HCT116 (cell line): ENCODE results near the gene SEMA5A. TPM values are rescaled to one million over a fixed set of nuclear protein-coding genes. Genes with fewer than 3 reads are reported as not detected.

Source experiments
- ATAC-seq: fragments of 200-7000 bp; cut with Tn5 transposase; 2 replicates; pipeline ENCODE4 v1.9.1; 2020; ENCODE audit warnings: mild to moderate bottlenecking, moderate library complexity
- BruUV-seq: library from RNA; stranded (reverse); fragments of 400-500 nt; replicated peaks from 2 replicates; lab custom pipeline; 2021; lab: Mats Ljungman, UMichigan
- CTCF ChIA-PET: fragments of 300-600 bp; sonication (Branson Sonifier 250); formaldehyde crosslinking; loops from one replicate; lab custom pipeline; 2021; ENCODE audit warnings: antibody characterized with exemption; lab: Charles Lee
- POLR2A ChIA-PET: fragments of 300-600, 350-600 bp; sonication (Branson Sonifier 250); formaldehyde crosslinking; loops from one replicate; lab custom pipeline; 2021; ENCODE audit warnings: antibody characterized with exemption; lab: Charles Lee
- RAD21 ChIA-PET, 2 experiments: fragments of 300-600 bp; sonication (Branson Sonifier 250); formaldehyde crosslinking; loops; one replicate each; lab custom pipeline; 2023; ENCODE audit warnings: low total read pairs in 2 of 2; ENCODE audit not compliant: uncharacterized antibody in 2 of 2, unreplicated experiment in 2 of 2, low non-redundant PET in 1 of 2; lab: Charles Lee
- DNase-seq: peaks from one replicate; pipeline ENCODE4 v3.0.0-alpha.2; 2010; ENCODE audit warnings: low read depth, low spot score
- H2AFZ ChIP-seq: fragments of 200-600 bp; shearing (Covaris generic), sonication (generic); 2 replicates; pipeline ENCODE4 v1.6.1; 2017; ENCODE audit warnings: low read depth, mixed run types, mixed read lengths, antibody characterized with exemption, low read length; ENCODE audit not compliant: poor library complexity, severe bottlenecking
- H3K27ac ChIP-seq: 2 replicates; pipeline ENCODE4 v1.5.1; 2012; ENCODE audit warnings: low read depth, low read length
- H3K27me3 ChIP-seq: fragments of 200-600 bp; sonication (generic); 2 replicates; pipeline ENCODE4 v1.6.1; 2016; ENCODE audit warnings: mixed run types, low read length, mixed read lengths; ENCODE audit not compliant: insufficient read depth
- H3K36me3 ChIP-seq, 2 experiments: fragments of 200-500 bp in 1 of 2; fragments of 200-600 bp in 1 of 2; sonication (Bioruptor generic) in 1 of 2; sonication (generic) in 1 of 2; 2 replicates each; pipeline versions ENCODE4 v1.5.1 to v1.6.1; 2014 to 2016; ENCODE audit warnings: low read length in 2 of 2, inconsistent platforms in 1 of 2, mixed read lengths in 1 of 2, mixed run types in 1 of 2; ENCODE audit not compliant: insufficient read depth in 2 of 2, control insufficient read depth in 1 of 2
- H3K4me1 ChIP-seq, 2 experiments: fragments of 200-600 bp in 1 of 2; sonication (generic) in 1 of 2; 2 replicates each; pipeline versions ENCODE4 v1.5.1 to v1.6.1; 2012 to 2017; ENCODE audit warnings: low read length in 2 of 2, inconsistent platforms in 1 of 2, mild to moderate bottlenecking in 1 of 2, mixed read lengths in 1 of 2, mixed run types in 1 of 2, moderate library complexity in 1 of 2; ENCODE audit not compliant: insufficient read depth in 2 of 2, control insufficient read depth in 1 of 2
- H3K4me2 ChIP-seq: fragments of 200-600 bp; sonication (generic); 2 replicates; pipeline ENCODE4 v1.6.1; 2017; ENCODE audit warnings: mixed run types, low read length, mixed read lengths
- H3K4me3 ChIP-seq, 2 experiments: fragments of 200-600 bp in 1 of 2; sonication (generic) in 1 of 2; replicated peaks in 1 of 2; 2 replicates each; pipeline ENCODE4 v1.5.1; 2011 to 2016; ENCODE audit warnings: low read length in 2 of 2, control low read depth in 1 of 2, low read depth in 1 of 2, mild to moderate bottlenecking in 1 of 2, mixed read lengths in 1 of 2, mixed run types in 1 of 2
- H3K79me2 ChIP-seq: fragments of 200-600 bp; sonication (generic); 2 replicates; pipeline ENCODE4 v1.6.1; 2017; ENCODE audit warnings: mild to moderate bottlenecking, mixed run types, low read length, moderate library complexity, mixed read lengths; ENCODE audit not compliant: insufficient read depth
- H3K9ac ChIP-seq: fragments of 200-600 bp; sonication (generic); 2 replicates; pipeline ENCODE4 v1.6.1; 2016; ENCODE audit warnings: low read length, mixed read lengths
- H3K9me2 ChIP-seq: fragments of 200-600 bp; sonication (generic), shearing (Covaris generic); 2 replicates; pipeline ENCODE4 v1.6.1; 2017; ENCODE audit warnings: mixed run types, mild to moderate bottlenecking, moderate library complexity; ENCODE audit not compliant: insufficient read depth
- H3K9me3 ChIP-seq, 2 experiments: fragments of 200-500 bp in 1 of 2; fragments of 200-600 bp in 1 of 2; sonication (Bioruptor generic) in 1 of 2; sonication (generic) in 1 of 2; 2 replicates each; pipeline ENCODE4 v1.6.1; 2014 to 2017; ENCODE audit warnings: low read length in 2 of 2, mixed read lengths in 2 of 2, inconsistent platforms in 1 of 2, low read depth in 1 of 2, mild to moderate bottlenecking in 1 of 2, mixed run types in 1 of 2, moderate library complexity in 1 of 2; ENCODE audit not compliant: control insufficient read depth in 1 of 2, insufficient read depth in 1 of 2
- H4K20me1 ChIP-seq: fragments of 200-600 bp; sonication (generic), shearing (Covaris generic); 2 replicates; pipeline ENCODE4 v1.6.1; 2017; ENCODE audit warnings: mixed run types, mild to moderate bottlenecking, moderate library complexity; ENCODE audit not compliant: insufficient read depth
- ELF1 ChIP-seq: IDR thresholded peaks from 2 replicates; pipeline ENCODE4 v1.6.1; 2012; ENCODE audit warnings: low read depth, borderline replicate concordance
- EZH2 ChIP-seq: fragments of 200-600 bp; sonication (generic); IDR thresholded peaks from 2 replicates; pipeline ENCODE4 v1.6.1; 2017; ENCODE audit warnings: antibody characterized with exemption, mixed run types
- EZH2phosphoT487 ChIP-seq: fragments of 200-600 bp; IDR thresholded peaks from 2 replicates; pipeline ENCODE4 v1.6.1; 2018; ENCODE audit warnings: antibody characterized with exemption, borderline replicate concordance
- JUND ChIP-seq: IDR thresholded peaks from 2 replicates; pipeline ENCODE4 v1.6.1; 2012
- POLR2AphosphoS5 ChIP-seq: IDR thresholded peaks from 2 replicates; pipeline ENCODE4 v1.6.1; 2011; ENCODE audit warnings: mild to moderate bottlenecking, low read depth, low read length, moderate library complexity
- RAD21 ChIP-seq: IDR thresholded peaks from 2 replicates; pipeline ENCODE4 v1.6.1; 2012; ENCODE audit warnings: low read depth, mild to moderate bottlenecking
- REST ChIP-seq: IDR thresholded peaks from 2 replicates; pipeline ENCODE4 v1.6.1; 2012; ENCODE audit warnings: low read depth
- SRF ChIP-seq: IDR thresholded peaks from 2 replicates; pipeline ENCODE4 v1.6.1; 2012; ENCODE audit warnings: low read depth
- TCF7L2 ChIP-seq: IDR thresholded peaks from 2 replicates; pipeline ENCODE4 v1.7.0; 2011; ENCODE audit warnings: borderline replicate concordance, inconsistent platforms; ENCODE audit not compliant: insufficient read depth, insufficient read length; ENCODE audit errors: extremely low read depth
- YY1 ChIP-seq: IDR thresholded peaks from 2 replicates; pipeline ENCODE4 v1.6.1; 2011; ENCODE audit warnings: low read length, low read depth, moderate library complexity, mild to moderate bottlenecking; ENCODE audit not compliant: insufficient replicate concordance; ENCODE audit errors: extremely low read depth
- intact Hi-C: fragments of 100-400 bp; cut with micrococcal nuclease; formaldehyde crosslinking; loops from 2 replicates; pipeline ENCODE4 v1.10.0; 2022
- total RNA-seq: library from RNA; stranded (reverse); gene quantifications from one replicate; pipeline ENCODE4 v1.2.1, GENCODE V29; 2021; ENCODE audit not compliant: unreplicated experiment
- TF ChIP-seq, protein P1 (sequence below): IDR thresholded peaks from 2 replicates; pipeline ENCODE4 v1.6.1; 2011; ENCODE audit warnings: mild to moderate bottlenecking, low read length, moderate library complexity; ENCODE audit not compliant: insufficient replicate concordance; ENCODE audit errors: extremely low read depth
- TF ChIP-seq, protein P2 (sequence below): IDR thresholded peaks from 2 replicates; pipeline ENCODE4 v1.6.1; 2012

Gene SEMA5A
- total RNA-seq, 1 experiment from 2014 or later = 0.02 TPM

DNA sequence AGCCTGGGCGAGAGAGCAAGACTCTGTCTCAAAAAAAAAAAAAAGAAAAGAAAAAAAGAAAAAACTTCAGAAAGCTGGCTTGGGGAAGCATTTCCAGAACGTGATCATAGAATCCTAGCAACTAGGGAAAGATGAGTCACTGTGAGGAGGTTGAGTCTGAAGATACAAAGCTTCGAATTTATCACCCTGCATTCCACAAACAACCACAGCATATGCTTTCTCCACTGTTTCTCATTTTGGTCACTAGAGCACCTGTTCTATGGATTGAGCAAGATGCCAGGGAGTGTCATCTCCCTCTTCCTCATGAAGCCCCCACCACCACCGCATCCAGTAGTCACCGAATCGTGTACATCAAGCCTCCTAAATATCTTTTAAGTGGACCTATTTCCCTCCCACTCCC is 37.9 kb downstream of the SEMA5A start:
- no peak overlapping the region for H3K4me2 ChIP-seq
- H3K27ac ChIP-seq = no peak overlapping the region
- no TSS peak for BruUV-seq
- no peaks in the 10 kb centered on the region for H3K27me3 ChIP-seq
- intact Hi-C loops = no loop called here
- RAD21 ChIA-PET = no interaction called here
- H2AFZ ChIP-seq = no peak overlapping the region
- H3K36me3 ChIP-seq = no peaks in the 10 kb centered on the region
- H3K4me1 ChIP-seq = no peaks in the 10 kb centered on the region
- TF ChIP-seq TCF7L2 = no peak
- no peak for TF ChIP-seq SRF
- no peak for TF ChIP-seq YY1
- no peak for TF ChIP-seq RAD21
- no peak for TF ChIP-seq ELF1
- no peak for TF ChIP-seq EZH2
- TF ChIP-seq JUND = no peak
- no peak for TF ChIP-seq REST
- no peak for TF ChIP-seq EZH2phosphoT487
- no peak for TF ChIP-seq POLR2AphosphoS5
- TF ChIP-seq, protein P1, sequence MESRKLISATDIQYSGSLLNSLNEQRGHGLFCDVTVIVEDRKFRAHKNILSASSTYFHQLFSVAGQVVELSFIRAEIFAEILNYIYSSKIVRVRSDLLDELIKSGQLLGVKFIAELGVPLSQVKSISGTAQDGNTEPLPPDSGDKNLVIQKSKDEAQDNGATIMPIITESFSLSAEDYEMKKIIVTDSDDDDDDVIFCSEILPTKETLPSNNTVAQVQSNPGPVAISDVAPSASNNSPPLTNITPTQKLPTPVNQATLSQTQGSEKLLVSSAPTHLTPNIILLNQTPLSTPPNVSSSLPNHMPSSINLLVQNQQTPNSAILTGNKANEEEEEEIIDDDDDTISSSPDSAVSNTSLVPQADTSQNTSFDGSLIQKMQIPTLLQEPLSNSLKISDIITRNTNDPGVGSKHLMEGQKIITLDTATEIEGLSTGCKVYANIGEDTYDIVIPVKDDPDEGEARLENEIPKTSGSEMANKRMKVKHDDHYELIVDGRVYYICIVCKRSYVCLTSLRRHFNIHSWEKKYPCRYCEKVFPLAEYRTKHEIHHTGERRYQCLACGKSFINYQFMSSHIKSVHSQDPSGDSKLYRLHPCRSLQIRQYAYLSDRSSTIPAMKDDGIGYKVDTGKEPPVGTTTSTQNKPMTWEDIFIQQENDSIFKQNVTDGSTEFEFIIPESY = no peak
- TF ChIP-seq, protein P2, sequence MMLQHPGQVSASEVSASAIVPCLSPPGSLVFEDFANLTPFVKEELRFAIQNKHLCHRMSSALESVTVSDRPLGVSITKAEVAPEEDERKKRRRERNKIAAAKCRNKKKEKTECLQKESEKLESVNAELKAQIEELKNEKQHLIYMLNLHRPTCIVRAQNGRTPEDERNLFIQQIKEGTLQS = no peak
- TF ChIP-seq, all 23 proteins: peak for 0
- no peak overlapping the region for H3K9ac ChIP-seq
- H3K9me2 ChIP-seq = no peaks in the 10 kb centered on the region
- POLR2A ChIA-PET = no interaction called here
- CTCF ChIA-PET = no interaction called here
- H3K79me2 ChIP-seq = no peaks in the 10 kb centered on the region
- H3K9me3 ChIP-seq = peaks cover 0 to 4% of the 10 kb centered on the region in 2 experiments; a peak in 2 of 4 replicates
- DNase-seq (no peak), ATAC-seq (no peak)
- no peaks in the 10 kb centered on the region for H4K20me1 ChIP-seq
- H3K4me3 ChIP-seq = no peak overlapping the region
